ENCODE results near the gene MVB12A.
A peak's percentile ranks its signal among the peaks of the same experiment; 100 is the strongest.

MVB12A gene

DNA sequence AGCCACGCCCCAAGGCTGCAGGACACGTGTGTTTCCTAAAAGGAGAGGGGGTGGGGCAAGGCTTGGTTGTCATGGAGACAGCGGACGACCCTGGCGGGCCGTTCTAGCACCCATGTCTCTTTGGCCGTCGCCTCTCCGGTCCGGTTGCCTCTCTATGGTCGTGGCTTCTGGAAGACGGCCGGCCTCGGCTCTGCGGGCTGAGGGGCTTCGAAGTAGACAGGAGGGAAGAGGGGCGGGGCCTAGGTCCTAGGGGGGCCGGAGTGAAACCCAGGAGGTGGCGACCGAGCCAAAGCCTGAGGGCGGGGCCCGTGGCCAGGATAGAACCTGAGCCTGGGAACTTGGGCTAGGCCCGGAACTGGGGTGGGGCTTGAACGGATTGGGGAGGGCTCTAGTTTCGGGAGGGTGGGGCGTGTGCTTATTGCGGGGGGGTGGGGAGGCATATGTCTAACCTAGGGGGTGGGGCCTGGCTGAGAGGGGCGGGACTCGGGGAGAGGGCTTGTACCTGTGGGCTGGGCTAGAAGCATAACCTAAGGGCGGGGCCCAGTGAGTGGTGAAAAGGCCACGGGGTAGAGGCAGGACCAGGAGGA lies 49.7 kb downstream of the MVB12A start:
- DNase-seq (ENCODE audit: insufficient read length, low spot score) = peak; percentile 88
- peak; percentile 89 for FAIRE-seq

- DNase-seq (ENCODE audit: insufficient read length, low spot score) = peak; percentile 98
- FAIRE-seq = no peak
Measured at GRCh38 chr19:17470068-17470841, 50.4 kb downstream of the MVB12A start, which contains the start of gene SLC27A1. TSS of gene SLC27A1 (plus strand) at chr19:17470524. CDS start at chr19:17470541, 17 bp downstream.

GRCh38 chr19:17471410-17472125 lies 51.7 kb downstream of the MVB12A start:
- no peak for DNase-seq (ENCODE audit: insufficient read length, low spot score)
- FAIRE-seq = no peak

GRCh38 chr19:17473041-17473440 lies 53.2 kb downstream of the MVB12A start:
- FAIRE-seq (peak; percentile 88), DNase-seq (ENCODE audit: insufficient read length, low spot score) (peak; percentile 55)

Data from HTR-8/SVneo (cell line).